Measurements from ENCODE around the gene PIGM. TPM values are rescaled to one million over a fixed set of nuclear protein-coding genes. Genes with fewer than 3 reads are reported as not detected.

Gene PIGM
- total RNA-seq, 3 donors from 2014 or later (not counting 1 experiment from before 2014, with no cell fraction given) = 3.8 to 5.1 (median 3.9) TPM

DNA sequence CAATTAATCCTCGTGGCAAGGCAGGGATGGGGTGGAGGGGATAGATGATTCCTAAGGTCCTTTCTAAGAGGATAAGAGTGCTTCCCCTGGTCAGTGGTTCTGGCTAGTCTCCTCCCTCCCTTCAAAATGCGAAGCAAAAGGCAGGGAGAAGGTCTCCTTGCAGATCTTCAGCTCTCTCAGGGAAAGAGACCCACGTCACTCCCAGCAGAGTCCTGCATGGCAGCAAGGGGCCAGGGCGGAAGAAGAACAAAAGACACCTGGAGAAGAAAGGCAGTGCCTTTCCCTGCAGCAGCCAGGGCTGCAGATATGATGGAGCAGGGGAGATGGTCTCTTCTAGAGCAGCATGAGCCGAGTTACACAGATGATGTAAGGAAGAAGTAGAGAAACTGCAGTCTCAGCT, 48.1 kb downstream of the PIGM start:
- no peak for TF ChIP-seq CTCF (IDR thresholded peaks at IDR 0.05)
- Histone ChIP-seq H3K4me3 (ENCODE audit: low read length) (no peak overlapping the region), H3K27ac (ENCODE audit: low read length) (no peak overlapping the region), H3K36me3 (ENCODE audit: control insufficient read depth, insufficient read depth, low read length) (no peaks in the 10 kb centered on the region), H3K4me1 (ENCODE audit: control insufficient read depth, insufficient read depth, low read length) (no peaks in the 10 kb centered on the region), H3K27me3 (ENCODE audit: control insufficient read depth, insufficient read depth, low read length) (no peaks in the 10 kb centered on the region), H3K9me3 (ENCODE audit: control insufficient read depth, insufficient read depth, low read length) (no peaks in the 10 kb centered on the region)
- intact Hi-C loops (cut with micrococcal nuclease) = no loop called here
- Mint-ChIP-seq H3K4me3 (no peak overlapping the region), H3K27ac (no peak overlapping the region), H3K4me1 (no peaks in the 10 kb centered on the region), H3K27me3 (ENCODE audit: low read depth in 2 of 2) (peaks cover 24 to 44% of the 10 kb centered on the region in 2 donors), H3K9me3 (no peaks in the 10 kb centered on the region), H3K36me3 (no peaks in the 10 kb centered on the region)
- ATAC-seq (no peak), DNase-seq (no peak)
- 80% methylated on average over 5 of the region's 5 CpGs for WGBS (ENCODE audit: insufficient coverage)

DNA sequence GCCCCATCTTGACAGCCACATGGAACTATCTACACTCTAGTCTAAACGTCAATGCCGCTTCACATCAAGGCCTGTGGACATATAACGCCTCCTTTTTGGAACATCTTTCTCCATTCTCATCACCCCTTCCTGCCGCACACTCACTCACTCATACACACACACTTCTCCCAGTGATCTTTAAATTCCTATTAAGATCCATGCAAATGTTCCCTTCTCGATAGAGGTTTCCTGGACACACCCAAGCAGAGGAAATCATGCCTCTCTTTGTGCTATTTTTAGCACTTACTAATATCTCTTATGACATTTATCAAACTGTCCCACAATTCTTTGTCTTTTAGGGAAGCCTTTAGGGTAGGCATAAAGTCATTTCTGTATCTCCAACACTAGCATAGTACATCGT, 49.5 kb downstream of the PIGM start:
- no peaks in the 10 kb centered on the region for H3K27me3 ChIP-seq (ENCODE audit: control insufficient read depth, insufficient read depth, low read length)
- no peak overlapping the region for H3K27ac ChIP-seq (ENCODE audit: low read length)
- no peaks in the 10 kb centered on the region for H3K9me3 Mint-ChIP-seq
- H3K9me3 ChIP-seq (ENCODE audit: control insufficient read depth, insufficient read depth, low read length) = no peaks in the 10 kb centered on the region
- H3K4me1 Mint-ChIP-seq = no peaks in the 10 kb centered on the region
- ATAC-seq = no peak
- intact Hi-C loops (cut with micrococcal nuclease) = no loop called here
- no peak overlapping the region for H3K4me3 ChIP-seq (ENCODE audit: low read length)
- no peak for TF ChIP-seq CTCF (IDR thresholded peaks at IDR 0.05)
- peaks cover 25 to 47% of the 10 kb centered on the region in 2 donors for H3K27me3 Mint-ChIP-seq (ENCODE audit: low read depth in 2 of 2)
- no peak overlapping the region for H3K27ac Mint-ChIP-seq
- no peaks in the 10 kb centered on the region for H3K36me3 Mint-ChIP-seq
- no peaks in the 10 kb centered on the region for H3K4me1 ChIP-seq (ENCODE audit: control insufficient read depth, insufficient read depth, low read length)
- WGBS (ENCODE audit: insufficient coverage) = 89% methylated on average over 4 of the region's 6 CpGs
- no peak for DNase-seq
- H3K4me3 Mint-ChIP-seq = no peak overlapping the region
- no peaks in the 10 kb centered on the region for H3K36me3 ChIP-seq (ENCODE audit: control insufficient read depth, insufficient read depth, low read length)

GRCh38 chr1:159981351-159982055, 50.3 kb downstream of the PIGM start:
- Histone ChIP-seq H3K4me1 (ENCODE audit: control insufficient read depth, insufficient read depth, low read length) (no peaks in the 10 kb centered on the region), H3K27me3 (ENCODE audit: control insufficient read depth, insufficient read depth, low read length) (peaks cover 2% of the 10 kb centered on the region), H3K9me3 (ENCODE audit: control insufficient read depth, insufficient read depth, low read length) (no peaks in the 10 kb centered on the region), H3K36me3 (ENCODE audit: control insufficient read depth, insufficient read depth, low read length) (no peaks in the 10 kb centered on the region), H3K27ac (ENCODE audit: low read length) (no peak overlapping the region), H3K4me3 (ENCODE audit: low read length) (no peak overlapping the region)
- no peaks in the 10 kb centered on the region for H3K36me3 Mint-ChIP-seq
- 94% methylated on average over 6 of the region's 6 CpGs for WGBS (ENCODE audit: insufficient coverage)
- ATAC-seq (no peak), DNase-seq (no peak)
- no peak overlapping the region for H3K4me3 Mint-ChIP-seq
- no peak for TF ChIP-seq CTCF (IDR thresholded peaks at IDR 0.05)
- no peaks in the 10 kb centered on the region for H3K4me1 Mint-ChIP-seq
- H3K27me3 Mint-ChIP-seq (ENCODE audit: low read depth in 2 of 2) = peaks cover 32 to 47% of the 10 kb centered on the region in 2 donors
- H3K27ac Mint-ChIP-seq = no peak overlapping the region
- intact Hi-C loops (cut with micrococcal nuclease) = no loop called here
- H3K9me3 Mint-ChIP-seq = no peaks in the 10 kb centered on the region

DNA sequence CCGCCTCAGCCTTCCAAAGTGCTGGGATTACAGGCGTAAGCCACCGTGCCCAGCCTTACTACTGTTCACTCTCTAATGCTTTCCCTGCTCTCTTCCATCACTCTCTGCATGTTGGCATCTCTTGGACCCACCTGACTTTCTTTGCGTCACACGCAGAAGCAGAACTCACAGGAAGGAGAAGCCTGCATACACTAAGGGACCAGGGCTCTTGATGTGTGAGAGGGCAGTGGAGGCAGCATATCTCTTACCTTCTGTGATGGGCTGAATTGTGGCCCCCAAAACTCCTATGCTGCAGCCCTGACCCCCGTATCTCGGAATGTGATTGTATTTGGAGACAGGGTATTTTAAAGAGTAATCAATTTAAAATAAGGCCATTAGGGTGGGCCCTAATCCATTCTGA, 51.0 kb downstream of the PIGM start:
- Mint-ChIP-seq H3K9me3 (no peaks in the 10 kb centered on the region), H3K27me3 (ENCODE audit: low read depth in 2 of 2) (peaks cover 32 to 49% of the 10 kb centered on the region in 2 donors), H3K36me3 (no peaks in the 10 kb centered on the region), H3K4me3 (no peak overlapping the region), H3K27ac (no peak overlapping the region), H3K4me1 (no peaks in the 10 kb centered on the region)
- no peak for TF ChIP-seq CTCF (IDR thresholded peaks at IDR 0.05)
- WGBS (ENCODE audit: insufficient coverage) = 98% methylated on average over 7 of the region's 7 CpGs
- Histone ChIP-seq H3K4me1 (ENCODE audit: control insufficient read depth, insufficient read depth, low read length) (no peaks in the 10 kb centered on the region), H3K27me3 (ENCODE audit: control insufficient read depth, insufficient read depth, low read length) (peaks cover 2% of the 10 kb centered on the region), H3K4me3 (ENCODE audit: low read length) (no peak overlapping the region), H3K36me3 (ENCODE audit: control insufficient read depth, insufficient read depth, low read length) (no peaks in the 10 kb centered on the region), H3K27ac (ENCODE audit: low read length) (no peak overlapping the region), H3K9me3 (ENCODE audit: control insufficient read depth, insufficient read depth, low read length) (no peaks in the 10 kb centered on the region)
- intact Hi-C loops (cut with micrococcal nuclease) = no loop called here
- DNase-seq (no peak), ATAC-seq (no peak)
